HEK293 (cell line): ENCODE measurements around the gene LRRC8D.

Source experiments
- CTCF ChIA-PET: fragments of 350-600 bp; formaldehyde crosslinking; extraction: SDS; loops from one replicate; lab custom pipeline; 2021; ENCODE audit warnings: antibody characterized with exemption; lab: Yijun Ruan, JAX
- POLR2A ChIA-PET: fragments of 300-600 bp; formaldehyde crosslinking; extraction: SDS; loops from one replicate; lab custom pipeline; 2020; ENCODE audit warnings: antibody characterized with exemption, inconsistent platforms; lab: Yijun Ruan, JAX
- H3K27ac ChIP-seq: fragments of 200-500 bp; sonication (Bioruptor generic); 2 replicates; pipeline ENCODE4 v1.5.1; 2014; ENCODE audit warnings: low read depth, low read length, control low read depth, inconsistent platforms; ENCODE audit errors: extremely low read depth
- H3K36me3 ChIP-seq, 2 experiments: fragments of 200-500 bp in 1 of 2; sonication (Bioruptor generic) in 1 of 2; 1 replicate in 1 of 2; 2 replicates in 1 of 2; pipeline ENCODE4 v1.5.1; 2014 to 2017; ENCODE audit warnings: inconsistent platforms in 2 of 2, low read length in 2 of 2; ENCODE audit not compliant: control insufficient read depth in 2 of 2, insufficient read depth in 1 of 2
- H3K4me1 ChIP-seq: fragments of 200-500 bp; sonication (Bioruptor generic); 2 replicates; pipeline ENCODE4 v1.5.1; 2014; ENCODE audit warnings: mild to moderate bottlenecking, low read length, inconsistent platforms; ENCODE audit not compliant: control insufficient read depth, insufficient read depth
- H3K4me3 ChIP-seq: 2 replicates; pipeline ENCODE4 v1.5.1; 2011; ENCODE audit warnings: low read depth, mild to moderate bottlenecking, control low read depth, low read length, moderate library complexity
- H3K9me3 ChIP-seq: fragments of 200-500 bp; sonication (Bioruptor generic); 2 replicates; pipeline ENCODE4 v1.5.1; 2014; ENCODE audit warnings: low read depth, low read length, inconsistent platforms; ENCODE audit not compliant: control insufficient read depth, insufficient read depth
- BCL11A ChIP-seq: fragments of 450-650 bp; formaldehyde crosslinking; IDR thresholded peaks from 2 replicates; pipeline ENCODE4 v1.5.1; 2016; ENCODE audit warnings: low read depth, missing biosample characterization, missing genetic modification characterization
- GLI4 ChIP-seq: fragments of 450-650 bp; formaldehyde crosslinking; IDR thresholded peaks from 2 replicates; pipeline ENCODE4 v1.5.1; 2016; ENCODE audit warnings: missing biosample characterization, missing genetic modification characterization
- MZF1 ChIP-seq: fragments of 450-650 bp; formaldehyde crosslinking; IDR thresholded peaks from 2 replicates; pipeline ENCODE4 v1.5.1; 2017; ENCODE audit warnings: missing biosample characterization, missing genetic modification characterization, borderline replicate concordance
- REPIN1 ChIP-seq: fragments of 450-650 bp; formaldehyde crosslinking; IDR thresholded peaks from 2 replicates; pipeline ENCODE4 v1.5.1; 2017; ENCODE audit warnings: missing biosample characterization, missing genetic modification characterization, low read depth
- TCF7L2 ChIP-seq: IDR thresholded peaks from 2 replicates; pipeline ENCODE4 v1.6.1; 2011; ENCODE audit warnings: low read depth, mild to moderate bottlenecking, inconsistent platforms, low read length, moderate library complexity, borderline replicate concordance
- WT1 ChIP-seq: fragments of 450-650 bp; formaldehyde crosslinking; IDR thresholded peaks from 2 replicates; pipeline ENCODE4 v1.5.1; 2016; ENCODE audit warnings: missing biosample characterization, missing genetic modification characterization
- ZNF155 ChIP-seq: fragments of 450-650 bp; formaldehyde crosslinking; IDR thresholded peaks from 2 replicates; pipeline ENCODE4 v1.5.1; 2016; ENCODE audit warnings: missing biosample characterization, missing genetic modification characterization
- ZNF174 ChIP-seq: fragments of 450-650 bp; formaldehyde crosslinking; IDR thresholded peaks from 2 replicates; pipeline ENCODE4 v1.5.0; 2017; ENCODE audit warnings: missing biosample characterization, mild to moderate bottlenecking, missing genetic modification characterization
- ZNF223 ChIP-seq: fragments of 450-650 bp; formaldehyde crosslinking; IDR thresholded peaks from 2 replicates; pipeline ENCODE4 v1.5.1; 2016; ENCODE audit warnings: missing biosample characterization, missing genetic modification characterization
- ZNF24 ChIP-seq: fragments of 450-650 bp; formaldehyde crosslinking; IDR thresholded peaks from 2 replicates; pipeline ENCODE4 v1.5.1; 2016; ENCODE audit warnings: missing biosample characterization, missing genetic modification characterization
- ZNF280C ChIP-seq: fragments of 450-650 bp; formaldehyde crosslinking; IDR thresholded peaks from 2 replicates; pipeline ENCODE4 v1.5.1; 2016; ENCODE audit warnings: missing biosample characterization, missing genetic modification characterization
- ZNF341 ChIP-seq: fragments of 450-650 bp; formaldehyde crosslinking; IDR thresholded peaks from 2 replicates; pipeline ENCODE4; 2016; ENCODE audit warnings: low read depth, missing biosample characterization, missing genetic modification characterization
- ZNF37A ChIP-seq: fragments of 450-650 bp; IDR thresholded peaks from 2 replicates; pipeline ENCODE4 v1.5.1; 2018; ENCODE audit warnings: missing biosample characterization, missing genetic modification characterization
- ZNF596 ChIP-seq: fragments of 450-650 bp; IDR thresholded peaks from 2 replicates; pipeline ENCODE4 v1.5.0; 2018; ENCODE audit warnings: missing biosample characterization, mild to moderate bottlenecking, missing genetic modification characterization, moderate library complexity
- ZNF629 ChIP-seq: fragments of 450-650 bp; formaldehyde crosslinking; IDR thresholded peaks from 2 replicates; pipeline ENCODE4 v1.5.1; 2017; ENCODE audit warnings: missing biosample characterization, missing genetic modification characterization
- ZNF654 ChIP-seq: fragments of 450-650 bp; formaldehyde crosslinking; IDR thresholded peaks from 2 replicates; pipeline ENCODE4 v1.5.1; 2016; ENCODE audit warnings: low read depth, missing biosample characterization, missing genetic modification characterization
- ZNF660 ChIP-seq: fragments of 450-650 bp; IDR thresholded peaks from 2 replicates; pipeline ENCODE4 v1.5.1; 2018; ENCODE audit warnings: missing biosample characterization, mild to moderate bottlenecking, missing genetic modification characterization
- ZSCAN30 ChIP-seq: fragments of 450-650 bp; IDR thresholded peaks from 2 replicates; pipeline ENCODE4 v1.5.1; 2018; ENCODE audit warnings: missing biosample characterization, mild to moderate bottlenecking, missing genetic modification characterization, moderate library complexity
- TF ChIP-seq, protein P1 (sequence below): fragments of 450-650 bp; formaldehyde crosslinking; IDR thresholded peaks from 2 replicates; pipeline ENCODE4 v1.5.1; 2016; ENCODE audit warnings: missing biosample characterization, missing genetic modification characterization
- TF ChIP-seq, protein P2 (sequence below): fragments of 450-650 bp; formaldehyde crosslinking; conservative IDR thresholded peaks from 2 replicates; pipeline ENCODE4 v1.5.1; 2016; ENCODE audit warnings: low read depth, missing biosample characterization, missing genetic modification characterization
- TF ChIP-seq, protein P3 (sequence below): fragments of 450-650 bp; formaldehyde crosslinking; IDR thresholded peaks from 2 replicates; pipeline ENCODE4 v1.5.1; 2016; ENCODE audit warnings: missing biosample characterization, missing genetic modification characterization
- TF ChIP-seq, protein P4 (sequence below): fragments of 450-650 bp; formaldehyde crosslinking; IDR thresholded peaks from 2 replicates; pipeline ENCODE4 v1.5.1; 2016; ENCODE audit warnings: missing biosample characterization, missing genetic modification characterization

Gene LRRC8D

GRCh38 chr1:89896105-89896942 is 75.5 kb downstream of the LRRC8D start:
- H3K4me3 ChIP-seq: no peak overlapping the region
- no peak overlapping the region for H3K27ac ChIP-seq
- no peaks in the 10 kb centered on the region for H3K9me3 ChIP-seq
- ChIA-PET POLR2A (no interaction called here), CTCF (no interaction called here)
- no peaks in the 10 kb centered on the region for H3K36me3 ChIP-seq
- peaks cover 5% of the 10 kb centered on the region; the same call in 1 of the 2 replicates for H3K4me1 ChIP-seq
- TF ChIP-seq ZNF174 (tag by site-specific recombination) (no peak), GLI4 (tag by site-specific recombination) (no peak), ZNF37A (tag by site-specific recombination) (no peak), ZNF280C (tag by site-specific recombination) (no peak), ZNF596 (tag by site-specific recombination) (no peak), ZNF341 (tag by site-specific recombination) (no peak), BCL11A (tag by site-specific recombination) (no peak), ZNF654 (tag by site-specific recombination) (no peak), REPIN1 (tag by site-specific recombination) (no peak), MZF1 (tag by site-specific recombination) (no peak), ZNF155 (tag by site-specific recombination) (no peak), ZNF660 (tag by site-specific recombination) (no peak), WT1 (tag by site-specific recombination) (peak; percentile 48; the same call in 1 of the 2 replicates), ZNF223 (tag by site-specific recombination) (no peak), ZSCAN30 (tag by site-specific recombination) (no peak), ZNF629 (tag by site-specific recombination) (peak; percentile 46; the same call in 1 of the 2 replicates), TCF7L2 (no peak), ZNF24 (tag by site-specific recombination) (no peak)
- TF ChIP-seq, protein P1, sequence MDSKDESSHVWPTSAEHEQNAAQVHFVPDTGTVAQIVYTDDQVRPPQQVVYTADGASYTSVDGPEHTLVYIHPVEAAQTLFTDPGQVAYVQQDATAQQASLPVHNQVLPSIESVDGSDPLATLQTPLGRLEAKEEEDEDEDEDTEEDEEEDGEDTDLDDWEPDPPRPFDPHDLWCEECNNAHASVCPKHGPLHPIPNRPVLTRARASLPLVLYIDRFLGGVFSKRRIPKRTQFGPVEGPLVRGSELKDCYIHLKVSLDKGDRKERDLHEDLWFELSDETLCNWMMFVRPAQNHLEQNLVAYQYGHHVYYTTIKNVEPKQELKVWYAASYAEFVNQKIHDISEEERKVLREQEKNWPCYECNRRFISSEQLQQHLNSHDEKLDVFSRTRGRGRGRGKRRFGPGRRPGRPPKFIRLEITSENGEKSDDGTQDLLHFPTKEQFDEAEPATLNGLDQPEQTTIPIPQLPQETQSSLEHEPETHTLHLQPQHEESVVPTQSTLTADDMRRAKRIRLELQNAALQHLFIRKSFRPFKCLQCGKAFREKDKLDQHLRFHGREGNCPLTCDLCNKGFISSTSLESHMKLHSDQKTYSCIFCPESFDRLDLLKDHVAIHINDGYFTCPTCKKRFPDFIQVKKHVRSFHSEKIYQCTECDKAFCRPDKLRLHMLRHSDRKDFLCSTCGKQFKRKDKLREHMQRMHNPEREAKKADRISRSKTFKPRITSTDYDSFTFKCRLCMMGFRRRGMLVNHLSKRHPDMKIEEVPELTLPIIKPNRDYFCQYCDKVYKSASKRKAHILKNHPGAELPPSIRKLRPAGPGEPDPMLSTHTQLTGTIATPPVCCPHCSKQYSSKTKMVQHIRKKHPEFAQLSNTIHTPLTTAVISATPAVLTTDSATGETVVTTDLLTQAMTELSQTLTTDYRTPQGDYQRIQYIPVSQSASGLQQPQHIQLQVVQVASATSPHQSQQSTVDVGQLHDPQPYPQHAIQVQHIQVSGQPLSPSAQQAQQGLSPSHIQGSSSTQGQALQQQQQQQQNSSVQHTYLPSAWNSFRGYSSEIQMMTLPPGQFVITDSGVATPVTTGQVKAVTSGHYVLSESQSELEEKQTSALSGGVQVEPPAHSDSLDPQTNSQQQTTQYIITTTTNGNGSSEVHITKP: 0 out of 2 replicates have a peak, but pooled peaks have one; percentile 21
- TF ChIP-seq, protein P2, sequence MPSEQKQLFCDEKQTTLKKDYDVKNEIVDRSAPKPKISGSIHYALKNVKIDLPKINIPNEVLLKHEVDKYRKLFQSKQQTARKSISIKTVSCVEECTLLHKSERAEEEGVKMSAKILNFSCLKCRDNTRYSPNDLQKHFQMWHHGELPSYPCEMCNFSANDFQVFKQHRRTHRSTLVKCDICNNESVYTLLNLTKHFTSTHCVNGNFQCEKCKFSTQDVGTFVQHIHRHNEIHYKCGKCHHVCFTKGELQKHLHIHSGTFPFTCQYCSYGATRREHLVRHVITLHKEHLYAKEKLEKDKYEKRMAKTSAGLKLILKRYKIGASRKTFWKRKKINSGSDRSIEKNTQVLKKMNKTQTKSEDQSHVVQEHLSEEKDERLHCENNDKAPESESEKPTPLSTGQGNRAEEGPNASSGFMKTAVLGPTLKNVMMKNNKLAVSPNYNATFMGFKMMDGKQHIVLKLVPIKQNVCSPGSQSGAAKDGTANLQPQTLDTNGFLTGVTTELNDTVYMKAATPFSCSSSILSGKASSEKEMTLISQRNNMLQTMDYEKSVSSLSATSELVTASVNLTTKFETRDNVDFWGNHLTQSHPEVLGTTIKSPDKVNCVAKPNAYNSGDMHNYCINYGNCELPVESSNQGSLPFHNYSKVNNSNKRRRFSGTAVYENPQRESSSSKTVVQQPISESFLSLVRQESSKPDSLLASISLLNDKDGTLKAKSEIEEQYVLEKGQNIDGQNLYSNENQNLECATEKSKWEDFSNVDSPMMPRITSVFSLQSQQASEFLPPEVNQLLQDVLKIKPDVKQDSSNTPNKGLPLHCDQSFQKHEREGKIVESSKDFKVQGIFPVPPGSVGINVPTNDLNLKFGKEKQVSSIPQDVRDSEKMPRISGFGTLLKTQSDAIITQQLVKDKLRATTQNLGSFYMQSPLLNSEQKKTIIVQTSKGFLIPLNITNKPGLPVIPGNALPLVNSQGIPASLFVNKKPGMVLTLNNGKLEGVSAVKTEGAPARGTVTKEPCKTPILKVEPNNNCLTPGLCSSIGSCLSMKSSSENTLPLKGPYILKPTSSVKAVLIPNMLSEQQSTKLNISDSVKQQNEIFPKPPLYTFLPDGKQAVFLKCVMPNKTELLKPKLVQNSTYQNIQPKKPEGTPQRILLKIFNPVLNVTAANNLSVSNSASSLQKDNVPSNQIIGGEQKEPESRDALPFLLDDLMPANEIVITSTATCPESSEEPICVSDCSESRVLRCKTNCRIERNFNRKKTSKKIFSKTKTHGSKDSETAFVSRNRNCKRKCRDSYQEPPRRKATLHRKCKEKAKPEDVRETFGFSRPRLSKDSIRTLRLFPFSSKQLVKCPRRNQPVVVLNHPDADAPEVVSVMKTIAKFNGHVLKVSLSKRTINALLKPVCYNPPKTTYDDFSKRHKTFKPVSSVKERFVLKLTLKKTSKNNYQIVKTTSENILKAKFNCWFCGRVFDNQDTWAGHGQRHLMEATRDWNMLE (tag by site-specific recombination): no peak
- TF ChIP-seq, protein P3, sequence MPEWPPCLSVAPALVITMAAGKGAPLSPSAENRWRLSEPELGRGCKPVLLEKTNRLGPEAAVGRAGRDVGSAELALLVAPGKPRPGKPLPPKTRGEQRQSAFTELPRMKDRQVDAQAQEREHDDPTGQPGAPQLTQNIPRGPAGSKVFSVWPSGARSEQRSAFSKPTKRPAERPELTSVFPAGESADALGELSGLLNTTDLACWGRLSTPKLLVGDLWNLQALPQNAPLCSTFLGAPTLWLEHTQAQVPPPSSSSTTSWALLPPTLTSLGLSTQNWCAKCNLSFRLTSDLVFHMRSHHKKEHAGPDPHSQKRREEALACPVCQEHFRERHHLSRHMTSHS: no peak
- TF ChIP-seq, protein P4, sequence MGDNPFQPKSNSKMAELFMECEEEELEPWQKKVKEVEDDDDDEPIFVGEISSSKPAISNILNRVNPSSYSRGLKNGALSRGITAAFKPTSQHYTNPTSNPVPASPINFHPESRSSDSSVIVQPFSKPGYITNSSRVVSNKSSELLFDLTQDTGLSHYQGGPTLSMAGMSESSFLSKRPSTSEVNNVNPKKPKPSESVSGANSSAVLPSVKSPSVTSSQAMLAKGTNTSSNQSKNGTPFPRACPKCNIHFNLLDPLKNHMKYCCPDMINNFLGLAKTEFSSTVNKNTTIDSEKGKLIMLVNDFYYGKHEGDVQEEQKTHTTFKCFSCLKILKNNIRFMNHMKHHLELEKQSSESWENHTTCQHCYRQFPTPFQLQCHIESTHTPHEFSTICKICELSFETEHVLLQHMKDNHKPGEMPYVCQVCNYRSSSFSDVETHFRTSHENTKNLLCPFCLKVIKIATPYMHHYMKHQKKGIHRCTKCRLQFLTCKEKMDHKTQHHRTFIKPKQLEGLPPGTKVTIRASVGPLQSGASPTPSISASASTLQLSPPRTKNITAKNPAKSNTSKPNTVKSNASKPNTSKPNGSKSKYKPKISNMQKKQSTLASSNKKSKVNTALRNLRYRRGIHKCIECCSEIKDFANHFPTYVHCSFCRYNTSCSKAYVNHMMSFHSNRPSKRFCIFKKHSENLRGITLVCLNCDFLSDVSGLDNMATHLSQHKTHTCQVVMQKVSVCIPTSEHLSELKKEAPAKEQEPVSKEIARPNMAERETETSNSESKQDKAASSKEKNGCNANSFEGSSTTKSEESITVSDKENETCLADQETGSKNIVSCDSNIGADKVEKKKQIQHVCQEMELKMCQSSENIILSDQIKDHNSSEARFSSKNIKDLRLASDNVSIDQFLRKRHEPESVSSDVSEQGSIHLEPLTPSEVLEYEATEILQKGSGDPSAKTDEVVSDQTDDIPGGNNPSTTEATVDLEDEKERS (tag by site-specific recombination): no peak
